HG02973 (cell line): Measurements from ENCODE around the gene RYR3.

ENCODE experiments used
- ATAC-seq: cut with Tn5 transposase; IDR thresholded peaks from one replicate; pipeline ENCODE4 v1.9.1; 2021; ENCODE audit warnings: moderate library complexity; ENCODE audit not compliant: unreplicated experiment

RYR3 gene

DNA sequence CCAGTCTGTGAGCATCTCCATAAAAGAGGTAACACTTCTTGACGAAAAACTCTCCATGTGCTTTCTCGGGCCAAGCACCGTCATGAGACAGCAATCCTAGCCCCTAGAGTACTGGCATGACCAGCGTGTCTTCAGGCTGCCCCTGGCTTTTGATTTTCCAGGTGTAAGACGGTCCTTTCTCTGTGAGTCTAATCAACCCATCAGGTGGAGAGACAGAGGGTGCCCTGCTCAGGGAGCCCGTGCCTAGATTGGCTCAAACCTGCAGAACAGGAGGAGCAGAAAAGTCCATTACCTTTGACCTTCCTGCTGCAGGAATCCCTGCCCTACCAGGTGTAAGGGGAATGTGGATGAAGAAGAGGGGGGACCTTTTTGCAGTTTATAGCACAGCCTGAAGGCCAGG, 548.1 kb downstream of the RYR3 start:
- no peak for ATAC-seq

DNA sequence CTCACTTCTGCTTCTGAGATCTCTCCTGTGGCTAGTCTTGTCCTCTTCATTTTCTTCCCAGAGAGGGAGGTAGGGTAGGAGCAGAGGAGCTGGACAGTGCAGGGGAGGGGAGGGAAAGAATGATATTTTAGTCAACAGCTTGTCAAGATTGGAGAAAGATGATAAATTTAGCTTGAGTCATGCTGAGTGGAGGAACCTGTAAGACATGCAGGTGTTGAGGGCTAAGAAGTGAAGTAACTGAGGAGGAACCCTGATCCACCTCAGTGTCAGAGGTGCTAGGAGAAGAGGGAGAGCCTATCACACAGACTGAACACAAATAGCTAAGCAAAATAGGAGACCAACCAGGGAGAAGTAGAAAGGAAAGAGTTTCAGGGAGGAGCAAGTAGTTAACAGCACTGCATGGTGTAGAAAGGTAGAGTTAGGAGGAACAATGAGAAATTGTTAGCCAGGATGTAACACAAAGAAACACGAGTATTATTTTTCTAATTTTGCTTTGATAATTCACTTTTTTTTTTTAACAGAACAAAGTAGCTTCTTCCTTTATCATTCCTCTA, 549.3 kb downstream of the RYR3 start:
- ATAC-seq = no peak

DNA sequence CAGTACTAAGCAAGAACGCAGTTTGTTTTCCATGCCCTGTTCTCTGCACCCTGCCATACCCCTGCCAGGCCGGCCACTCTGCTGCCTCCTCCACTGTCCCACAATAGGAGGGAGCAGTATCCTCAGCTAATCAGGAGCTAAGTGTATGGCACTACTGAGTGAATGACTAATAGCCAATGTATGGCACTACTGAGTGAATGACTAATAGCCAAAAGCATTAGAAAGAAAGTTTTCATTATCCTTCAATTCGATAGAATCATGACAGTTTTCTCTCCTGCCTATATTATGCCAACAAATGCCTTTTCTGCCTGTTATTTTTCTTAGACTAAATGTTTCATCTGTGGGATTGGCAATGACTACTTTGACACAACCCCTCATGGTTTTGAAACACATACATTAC, 550.0 kb downstream of the RYR3 start:
- no peak for ATAC-seq

DNA sequence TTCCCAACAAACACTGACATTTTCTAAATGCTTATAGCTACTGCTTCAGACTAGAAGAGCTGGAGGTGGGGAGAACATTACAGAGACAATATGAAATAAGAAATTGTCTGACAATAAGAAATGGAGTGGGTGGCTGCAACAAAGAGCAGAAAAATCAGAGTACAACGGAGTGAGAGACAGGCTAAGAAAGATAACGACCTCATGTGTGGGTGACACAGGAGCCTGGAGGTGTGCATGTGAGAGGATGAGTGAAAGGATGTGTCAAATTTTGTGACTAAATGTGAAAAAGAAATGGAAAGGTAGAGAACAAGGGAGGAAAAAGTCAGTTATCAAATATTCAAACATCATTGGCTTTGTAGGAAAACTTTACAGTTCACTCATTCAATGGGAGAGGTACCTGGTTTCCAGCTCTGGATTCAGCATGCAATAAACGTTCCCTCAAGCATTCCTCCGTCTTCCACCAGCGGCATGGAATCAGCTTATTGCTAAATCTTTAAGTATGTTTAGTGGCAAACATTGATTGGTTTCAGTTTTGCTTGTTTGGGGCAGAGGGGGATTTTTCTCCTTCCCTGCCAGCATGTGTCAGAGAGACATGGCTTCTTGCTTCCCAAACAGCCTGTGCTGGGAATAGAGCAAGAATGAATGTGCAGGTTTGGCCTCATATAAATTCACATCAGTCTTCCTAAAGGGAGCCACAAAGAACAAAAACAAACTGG, 553.8 kb downstream of the RYR3 start:
- ATAC-seq = no peak

DNA sequence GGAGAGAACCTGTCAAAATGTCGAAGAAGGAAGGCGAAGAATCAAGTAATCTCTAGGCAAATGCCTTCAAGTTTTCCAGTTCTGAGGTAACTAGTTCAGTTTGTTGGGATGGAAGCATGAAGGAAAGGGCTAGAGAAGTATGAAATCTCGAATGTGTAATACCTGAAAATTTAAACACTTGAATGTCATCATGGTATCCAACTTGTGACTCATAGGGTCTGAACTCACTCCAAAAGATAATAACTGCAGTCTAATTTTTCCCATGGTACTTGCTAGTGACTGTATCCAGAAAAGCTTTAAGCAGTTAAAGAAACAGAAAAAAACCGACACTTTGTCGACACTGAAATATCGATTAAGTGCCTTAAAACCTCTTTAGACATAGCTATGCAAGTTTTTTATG, 554.6 kb downstream of the RYR3 start:
- no peak for ATAC-seq

DNA sequence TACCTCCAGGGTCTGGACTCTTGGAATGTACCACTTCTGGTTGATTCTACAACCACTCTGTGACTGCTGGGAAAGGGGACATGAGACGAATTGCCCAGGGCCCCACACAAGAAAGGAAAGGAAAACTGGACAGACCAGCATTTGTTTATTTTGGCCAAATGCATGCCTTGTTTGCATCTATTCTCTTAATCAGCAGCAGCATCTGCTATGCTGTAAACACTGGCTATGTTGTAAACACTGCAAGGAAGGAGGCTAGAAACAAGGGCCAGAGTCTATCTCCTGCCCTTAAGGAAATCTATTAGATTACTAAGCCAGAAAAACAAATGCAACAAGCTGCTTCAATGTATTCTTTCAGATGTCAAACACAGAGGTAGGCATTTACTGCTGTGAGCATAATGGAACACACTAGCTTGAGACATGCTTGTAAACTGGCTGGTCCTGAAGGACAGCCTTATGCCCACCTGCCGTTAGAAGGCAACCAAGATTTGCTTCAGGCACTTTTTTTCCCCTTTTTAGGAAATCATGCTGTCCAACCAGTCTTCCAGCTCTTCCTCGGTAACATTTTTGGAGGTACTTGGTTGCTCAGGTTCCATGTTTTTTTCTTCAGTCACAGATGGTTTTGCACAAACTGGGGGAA, 555.5 kb downstream of the RYR3 start:
- no peak for ATAC-seq

DNA sequence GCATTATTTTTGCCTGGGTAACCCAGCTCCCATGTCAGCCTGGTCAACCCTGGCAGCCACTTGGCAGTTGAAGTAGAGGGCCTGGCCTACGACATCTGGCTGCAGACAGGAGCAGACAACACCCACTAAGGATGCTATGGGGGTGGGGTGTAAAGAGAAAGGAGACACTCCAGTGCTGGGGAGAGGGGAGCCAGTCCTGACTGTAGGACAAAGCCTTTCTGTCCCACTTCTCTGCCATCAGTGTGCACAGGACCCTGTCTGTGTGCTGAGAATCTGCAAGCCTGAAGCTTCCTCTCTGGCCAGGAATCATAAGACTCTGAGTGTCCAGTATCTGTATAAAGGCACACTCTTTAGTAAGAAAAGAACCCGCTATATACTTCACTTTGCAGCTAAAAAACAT, 561.2 kb downstream of the RYR3 start:
- ATAC-seq = no peak

DNA sequence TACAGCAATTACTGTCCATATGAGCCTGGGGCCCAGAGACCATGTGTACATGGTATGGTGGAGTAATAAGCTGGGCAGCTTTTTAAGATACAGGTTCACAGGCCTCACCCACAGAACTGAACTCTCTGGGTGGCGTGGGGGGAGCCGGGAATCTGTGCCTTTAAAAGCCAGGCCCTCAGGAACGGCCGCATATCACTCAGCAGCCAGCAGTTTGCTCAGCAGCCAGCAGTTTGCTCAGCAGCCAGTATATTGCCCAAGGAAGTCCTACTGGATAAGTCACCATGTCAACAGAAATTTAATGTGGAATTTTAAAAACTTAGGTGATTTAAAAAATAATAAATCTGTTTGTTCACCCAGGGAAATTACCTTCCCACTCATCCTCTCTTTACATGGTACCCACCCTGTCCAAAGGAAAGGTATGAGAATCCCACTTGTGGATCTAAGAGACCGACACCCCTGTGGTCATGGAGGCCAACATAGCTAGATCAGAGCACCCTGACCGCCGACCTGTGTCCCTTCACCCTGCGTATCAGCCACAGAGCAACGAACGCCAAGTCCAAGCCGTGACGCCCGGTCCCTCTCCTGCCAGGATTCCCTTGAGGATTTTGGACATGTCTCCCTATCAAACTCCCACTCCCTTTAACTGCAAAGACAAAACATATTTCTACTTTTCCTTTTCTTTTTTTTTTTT, 561.8 kb downstream of the RYR3 start:
- ATAC-seq = no peak

DNA sequence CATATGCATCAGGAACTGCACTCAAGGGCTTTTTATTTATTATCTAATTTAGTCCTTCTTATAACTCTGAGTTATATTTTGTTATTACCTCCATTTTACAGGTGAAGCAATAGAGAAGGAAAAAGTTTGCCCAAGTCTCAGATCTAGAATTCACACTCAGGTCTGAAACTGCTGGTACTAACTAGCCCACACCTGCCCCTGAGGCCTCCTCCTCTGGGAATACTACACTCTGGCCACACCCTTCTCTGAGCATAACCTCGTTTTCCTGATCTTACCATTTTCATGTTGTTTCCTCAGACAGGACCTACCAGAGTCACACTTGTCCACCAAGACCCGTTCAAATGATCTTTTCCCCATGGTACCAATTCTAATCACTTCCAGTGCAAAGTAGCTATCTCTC, 563.4 kb downstream of the RYR3 start:
- no peak for ATAC-seq

DNA sequence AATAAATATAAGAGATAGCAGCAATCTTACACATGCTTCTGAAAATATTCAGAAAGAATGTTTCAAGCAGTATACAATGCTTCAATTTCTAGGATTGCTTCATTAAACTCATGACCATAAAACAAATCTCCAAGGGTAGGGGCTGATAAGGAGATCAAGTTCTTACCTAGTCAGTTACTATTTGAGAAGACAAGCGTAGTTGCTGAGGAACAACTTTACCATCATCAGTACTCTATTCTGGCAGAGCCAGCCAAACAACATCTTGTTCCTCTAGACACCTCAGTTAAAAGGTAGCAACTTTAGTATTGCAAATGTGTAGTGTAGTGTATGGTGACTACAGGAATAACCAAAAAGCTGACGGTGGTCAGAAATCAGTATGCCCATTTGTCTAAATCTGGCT, 572.2 kb downstream of the RYR3 start:
- no peak for ATAC-seq

DNA sequence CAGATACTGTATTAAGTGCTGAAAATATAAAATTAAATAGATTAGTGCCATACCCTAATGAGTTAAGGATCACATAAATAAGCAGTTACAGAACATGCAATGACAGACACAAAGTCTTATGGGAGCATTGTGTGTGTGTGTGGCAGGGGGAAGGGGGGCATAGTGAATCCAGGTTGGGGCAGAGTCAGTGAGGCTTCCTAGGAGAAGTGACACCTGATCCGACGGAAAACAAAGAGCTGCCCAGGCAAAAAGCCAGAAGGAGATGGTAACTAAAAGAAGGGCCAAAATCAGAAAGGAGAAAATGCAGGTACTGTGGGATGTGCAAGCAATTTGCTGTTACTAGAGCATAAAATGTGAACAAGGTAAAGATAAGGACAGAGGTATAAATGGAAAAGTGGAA, 577.4 kb downstream of the RYR3 start:
- ATAC-seq = no peak

DNA sequence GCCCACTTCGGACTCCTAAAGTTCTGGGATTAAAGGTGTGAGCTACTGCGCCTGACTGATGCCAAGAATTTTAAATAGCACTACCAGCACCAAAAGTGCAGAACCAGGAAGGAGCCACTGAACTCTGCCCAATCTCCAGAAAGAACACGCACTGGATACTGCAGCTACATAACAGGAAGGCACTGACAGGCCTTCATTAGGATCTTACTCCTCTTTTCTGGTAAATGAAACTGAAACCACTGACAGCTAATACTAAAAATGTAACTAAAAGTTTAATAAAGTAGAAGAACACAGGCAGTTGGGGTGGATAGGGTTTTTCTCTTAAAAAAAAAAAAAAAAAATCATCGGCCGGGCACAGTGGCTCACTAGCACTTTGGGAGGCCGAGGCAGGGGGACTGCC, 583.4 kb downstream of the RYR3 start:
- ATAC-seq = no peak

DNA sequence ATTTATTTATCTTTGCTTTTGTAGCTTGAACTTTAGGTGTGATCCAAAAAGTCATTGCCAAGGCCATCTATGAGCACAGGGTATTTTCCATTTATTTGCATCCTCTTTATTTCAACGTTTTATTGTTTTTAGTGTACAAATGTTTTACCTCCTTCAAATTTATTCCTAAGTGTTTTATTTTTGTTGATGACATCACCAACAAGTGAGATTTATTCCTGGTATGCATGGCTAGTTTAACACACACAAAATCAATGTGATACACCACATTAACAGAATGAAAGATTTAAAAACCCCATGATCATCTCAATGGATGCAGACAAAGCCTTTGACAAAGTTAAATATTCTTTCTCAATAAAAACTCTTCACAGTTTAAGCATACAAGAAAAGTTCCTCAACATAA, 591.3 kb downstream of the RYR3 start:
- ATAC-seq = no peak

DNA sequence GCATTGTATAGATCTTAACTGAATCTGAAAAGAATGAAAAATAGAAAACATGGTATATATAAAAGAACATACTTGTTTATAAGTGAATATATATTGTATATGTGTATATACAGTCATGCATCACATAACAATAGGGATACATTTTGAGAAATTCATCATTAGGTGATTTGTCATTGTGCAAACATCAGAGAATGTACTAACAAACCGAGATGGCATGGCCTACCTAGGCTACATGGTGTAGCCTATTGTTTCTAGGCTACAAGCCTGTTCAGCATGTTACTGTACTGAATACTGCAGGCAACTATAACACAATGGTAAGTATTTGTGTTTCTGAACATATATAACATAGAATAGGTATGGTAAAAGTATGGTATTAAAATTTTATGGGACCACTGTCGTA, 592.9 kb downstream of the RYR3 start:
- ATAC-seq = no peak

DNA sequence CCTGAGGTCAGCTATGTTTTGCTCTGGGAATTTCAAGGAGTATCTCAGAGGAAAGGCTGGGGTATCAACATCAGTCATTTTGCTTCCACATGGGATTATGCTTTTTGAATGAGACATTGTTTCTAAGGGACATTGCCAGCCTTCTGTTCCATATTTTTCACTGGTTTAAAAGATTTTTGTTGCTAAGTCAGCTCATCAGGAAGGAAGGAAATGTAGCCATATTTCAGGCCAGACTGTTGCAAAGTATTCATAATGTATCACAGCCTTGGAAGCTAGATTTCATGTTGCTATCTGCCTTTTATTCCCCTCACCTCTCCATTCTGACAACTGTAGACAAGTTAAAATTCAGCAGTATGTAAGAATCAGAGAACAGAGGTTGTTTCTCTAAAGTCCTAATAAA, 596.6 kb downstream of the RYR3 start:
- no peak for ATAC-seq

DNA sequence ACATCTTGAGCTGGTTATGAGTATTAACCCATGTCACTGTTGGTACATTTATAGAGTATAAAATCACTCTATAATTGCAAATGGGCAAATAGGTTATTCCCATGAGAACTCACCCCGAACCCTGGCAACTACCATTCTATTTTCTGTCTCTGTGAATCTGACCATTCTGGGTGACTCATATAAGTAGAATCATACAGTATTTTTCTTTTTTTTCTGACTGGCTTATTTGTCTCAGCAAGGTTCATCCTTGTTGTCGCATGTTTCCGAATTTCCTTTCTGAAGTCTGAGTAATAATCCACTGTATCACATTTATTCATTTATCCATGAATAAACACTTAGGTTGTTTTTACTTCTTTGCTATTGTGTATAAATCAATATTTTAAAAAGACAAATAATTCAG, 597.6 kb downstream of the RYR3 start:
- no peak for ATAC-seq

DNA sequence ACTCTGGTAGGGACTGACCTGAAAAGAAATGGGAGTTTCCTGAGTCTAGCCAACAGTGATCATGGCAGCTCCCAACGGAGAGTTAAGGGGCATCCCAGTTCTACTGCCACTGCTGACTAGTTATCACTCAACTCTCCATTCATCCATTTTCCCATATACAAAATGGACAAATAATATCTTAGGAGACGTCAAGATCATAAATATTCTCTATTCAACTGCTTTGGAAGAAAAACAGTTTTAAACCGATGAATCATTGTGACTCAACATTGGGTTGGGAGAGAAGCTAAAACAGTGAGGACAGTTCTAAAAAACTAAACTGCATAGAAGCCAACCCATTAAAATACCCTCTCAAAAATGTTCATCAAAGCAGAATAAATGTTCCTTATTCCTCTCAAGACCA, 600.0 kb downstream of the RYR3 start:
- no peak for ATAC-seq

DNA sequence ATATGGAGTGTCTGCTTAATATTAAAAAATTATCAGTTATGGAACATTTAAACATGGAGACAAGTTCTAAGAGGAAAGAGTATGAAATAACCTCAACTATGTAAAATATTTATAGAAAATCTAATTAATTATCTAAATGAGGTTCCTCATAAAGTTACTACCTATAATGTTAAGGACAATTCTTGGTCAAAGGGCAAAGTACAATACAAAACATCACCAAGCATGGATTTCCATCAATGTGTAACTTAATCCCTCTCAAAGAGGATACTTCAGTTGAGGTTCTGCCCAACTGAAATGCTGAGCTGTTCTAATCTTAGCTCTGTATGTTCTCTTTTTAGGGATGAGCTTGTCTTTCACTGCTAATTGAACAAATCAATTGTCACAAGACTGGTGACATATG, 601.6 kb downstream of the RYR3 start:
- no peak for ATAC-seq

DNA sequence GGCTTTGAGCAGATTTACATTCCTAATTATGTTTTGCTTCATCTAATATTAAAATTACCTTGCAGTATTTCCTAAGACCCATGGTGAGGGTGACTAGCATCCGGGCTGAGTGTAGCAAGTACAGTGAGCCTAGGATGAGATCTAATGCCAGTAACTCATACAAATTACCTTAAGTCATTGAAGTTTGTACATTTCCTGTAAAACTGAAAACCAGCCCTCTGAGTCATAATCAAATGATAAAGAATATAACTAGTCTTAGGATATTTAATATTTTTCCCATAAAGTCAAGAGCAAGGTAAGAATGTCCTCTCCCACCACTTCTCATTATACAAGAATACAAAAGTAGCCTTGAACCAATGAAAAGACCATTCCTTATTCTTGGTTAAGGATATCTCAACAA, 602.7 kb downstream of the RYR3 start:
- ATAC-seq = no peak
